Right lobe of liver (tissue), 6 donors: ENCODE measurements around the gene STK4. TPM values are rescaled to one million over a fixed set of nuclear protein-coding genes. Genes with fewer than 3 reads are reported as not detected.

Experiments
- ATAC-seq, 4 donors: fragments of 200-7000 bp; cut with Tn5 transposase; one replicate each; pipeline ENCODE4 v1.9.1; 2020; ENCODE audit warnings: mild to moderate bottlenecking in 4 of 4, moderate library complexity in 4 of 4
- DNase-seq, 3 donors: peaks; one replicate each; pipeline ENCODE4 v3.0.0-alpha.2; 2020
- H3K27ac ChIP-seq, 3 donors: fragments of 200-600 bp; one replicate each; pipeline ENCODE4 v1.8.0; 2022
- H3K27me3 ChIP-seq, 2 donors: fragments of 200-600 bp; one replicate each; pipeline ENCODE4 v1.8.0; 2022
- H3K36me3 ChIP-seq, 4 donors: fragments of 200-600 bp; sonication (generic) in 1 of 4; one replicate each; pipeline versions ENCODE4 v1.5.1 to v1.8.0; 2017 to 2022; ENCODE audit warnings: control low read depth in 1 of 4
- H3K4me1 ChIP-seq, 4 donors: fragments of 200-600 bp; sonication (generic) in 1 of 4; one replicate each; pipeline versions ENCODE4 v1.5.1 to v1.8.0; 2017 to 2022; ENCODE audit warnings: control low read depth in 1 of 4
- H3K4me3 ChIP-seq, 3 donors: fragments of 200-600 bp; one replicate each; pipeline ENCODE4 v1.8.0; 2022
- H3K9me3 ChIP-seq, 4 donors: fragments of 200-600 bp; sonication (generic) in 1 of 4; one replicate each; pipeline versions ENCODE4 v1.5.1 to v1.8.0; 2017 to 2022; ENCODE audit warnings: control low read depth in 1 of 4
- POLR2A ChIP-seq: fragments of 450-650 bp; IDR thresholded peaks from one replicate; pipeline ENCODE4 v1.6.1; 2017; ENCODE audit warnings: antibody characterized with exemption, mild to moderate bottlenecking
- WGBS: methylation state at CpG from one replicate; pipeline ENCODE4 v1.1.6; 2018; ENCODE audit warnings: low coverage, low lambda C conversion rate; ENCODE audit not compliant: insufficient coverage; ENCODE audit errors: missing lambda C conversion rate; 5-methylcytosine and 5-hydroxymethylcytosine counted together
- intact Hi-C, 2 donors: fragments of 100-400 bp; cut with DNase I; formaldehyde crosslinking; loops; one replicate each; pipeline versions ENCODE4 v1.11.2 to v1.14.1; 2022
- total RNA-seq, 6 experiments: library from RNA; depleted of rRNA in 2 of 6; stranded (reverse); fragments of >200 nt in 2 of 6; fragmentation: NEBNext Ultra II Directional in 3 of 6; extraction: Animal tissue kit (Norgen Biotek cat#: 25700) in 3 of 6; gene quantifications; one replicate each; pipeline versions ENCODE4 v1.1.0 to v1.2.4, GENCODE V29; 2016 to 2023
- TF ChIP-seq, protein P1 (sequence below), 4 donors: fragments of 200-600 bp in 3 of 4; fragments of 450-650 bp in 1 of 4; IDR thresholded peaks; one replicate each; pipeline versions ENCODE4 v1.5.1 to v1.8.0; 2016 to 2022; ENCODE audit warnings: antibody characterized with exemption in 4 of 4, mild to moderate bottlenecking in 2 of 4
- donor health status: DM: no; HTN: yes; CAD: no.
- donor health status: DM: no; HTN: no; CAD: no.
- donor health status: DM: no; HTN: no; CAD: no.
- donor health status: DM: no; HTN: yes; CAD: no.
- donor health status: DM: no; HTN: yes; CAD: no.

STK4 gene
- total RNA-seq, 6 experiments from 2014 or later, result 9.7 to 17.5 (median 13.4) TPM

DNA sequence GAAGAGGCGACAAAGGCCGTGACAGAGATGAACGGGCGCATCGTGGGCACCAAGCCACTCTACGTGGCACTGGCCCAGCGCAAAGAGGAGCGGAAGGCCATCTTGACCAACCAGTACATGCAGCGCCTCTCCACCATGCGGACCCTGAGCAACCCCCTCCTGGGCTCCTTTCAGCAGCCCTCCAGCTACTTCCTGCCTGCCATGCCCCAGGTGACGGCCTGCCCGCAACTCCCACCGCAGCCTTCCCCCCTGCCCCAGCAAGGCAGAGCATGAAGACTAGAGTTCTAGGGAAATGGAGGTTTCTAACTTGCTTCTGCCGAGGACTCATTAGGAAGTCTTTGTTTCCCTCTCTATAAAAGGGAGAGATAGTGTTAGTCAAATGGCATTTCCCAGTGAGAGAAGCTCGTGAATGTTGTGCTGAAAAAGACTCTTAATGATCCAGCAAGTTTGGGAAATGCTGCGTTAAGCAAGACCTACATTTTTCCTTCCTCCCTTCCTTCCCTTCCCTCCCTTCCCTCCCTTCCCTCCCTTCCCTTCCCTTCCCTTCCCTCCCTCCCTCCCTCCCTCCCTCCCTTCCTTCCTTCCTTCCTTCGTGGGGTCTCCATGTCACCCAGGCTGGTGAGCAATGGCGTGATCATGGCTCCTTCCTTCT lies 35.7 kb upstream of the STK4 start:
- intact Hi-C loops, result no loop called here
- Histone ChIP-seq H3K4me3 (no peak overlapping the region), H3K9me3 (no peaks in the 10 kb centered on the region), H3K36me3 (peaks cover 0 to 3% (median under 1%) of the 10 kb centered on the region in 4 donors), H3K4me1 (no peaks in the 10 kb centered on the region), H3K27ac (no peak overlapping the region), H3K27me3 (no peaks in the 10 kb centered on the region)
- ATAC-seq, result no peak
- no peak for DNase-seq
- WGBS, result 86% methylated on average over 5 of the region's 18 CpGs
- TF ChIP-seq POLR2A, result no peak
- TF ChIP-seq, protein P1, sequence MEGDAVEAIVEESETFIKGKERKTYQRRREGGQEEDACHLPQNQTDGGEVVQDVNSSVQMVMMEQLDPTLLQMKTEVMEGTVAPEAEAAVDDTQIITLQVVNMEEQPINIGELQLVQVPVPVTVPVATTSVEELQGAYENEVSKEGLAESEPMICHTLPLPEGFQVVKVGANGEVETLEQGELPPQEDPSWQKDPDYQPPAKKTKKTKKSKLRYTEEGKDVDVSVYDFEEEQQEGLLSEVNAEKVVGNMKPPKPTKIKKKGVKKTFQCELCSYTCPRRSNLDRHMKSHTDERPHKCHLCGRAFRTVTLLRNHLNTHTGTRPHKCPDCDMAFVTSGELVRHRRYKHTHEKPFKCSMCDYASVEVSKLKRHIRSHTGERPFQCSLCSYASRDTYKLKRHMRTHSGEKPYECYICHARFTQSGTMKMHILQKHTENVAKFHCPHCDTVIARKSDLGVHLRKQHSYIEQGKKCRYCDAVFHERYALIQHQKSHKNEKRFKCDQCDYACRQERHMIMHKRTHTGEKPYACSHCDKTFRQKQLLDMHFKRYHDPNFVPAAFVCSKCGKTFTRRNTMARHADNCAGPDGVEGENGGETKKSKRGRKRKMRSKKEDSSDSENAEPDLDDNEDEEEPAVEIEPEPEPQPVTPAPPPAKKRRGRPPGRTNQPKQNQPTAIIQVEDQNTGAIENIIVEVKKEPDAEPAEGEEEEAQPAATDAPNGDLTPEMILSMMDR (IDR thresholded peaks at IDR 0.05), result no peak

DNA sequence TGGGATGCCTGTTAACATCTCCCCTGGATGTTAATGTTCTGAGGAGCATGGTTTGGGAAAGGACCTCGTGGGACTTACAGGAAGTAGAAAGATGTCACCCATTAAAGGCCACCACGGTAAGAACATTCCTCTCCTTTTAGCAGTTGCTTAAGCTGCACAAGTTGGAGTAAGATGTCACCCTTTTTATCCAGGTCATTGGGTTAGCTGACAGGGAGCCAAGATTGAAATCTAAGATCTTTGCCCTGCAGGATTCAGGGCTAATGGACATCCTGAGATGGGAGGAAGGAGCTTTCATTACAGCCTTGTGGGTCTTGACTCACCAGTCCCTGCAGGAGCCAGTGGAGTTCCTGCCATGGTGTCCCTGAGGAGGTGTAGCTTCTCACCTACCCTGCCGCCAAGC lies 34.4 kb upstream of the STK4 start:
- intact Hi-C loops, result no loop called here
- 93% methylated on average over 2 of the region's 3 CpGs for WGBS
- Histone ChIP-seq H3K4me3 (no peak overlapping the region), H3K36me3 (peaks cover 0 to 10% (median under 1%) of the 10 kb centered on the region in 4 donors), H3K27ac (no peak overlapping the region), H3K27me3 (no peaks in the 10 kb centered on the region), H3K9me3 (no peaks in the 10 kb centered on the region), H3K4me1 (no peaks in the 10 kb centered on the region)
- ATAC-seq (no peak), DNase-seq (no peak)
- TF ChIP-seq POLR2A, result no peak
- TF ChIP-seq, protein P1 (IDR thresholded peaks at IDR 0.05), result no peak

DNA sequence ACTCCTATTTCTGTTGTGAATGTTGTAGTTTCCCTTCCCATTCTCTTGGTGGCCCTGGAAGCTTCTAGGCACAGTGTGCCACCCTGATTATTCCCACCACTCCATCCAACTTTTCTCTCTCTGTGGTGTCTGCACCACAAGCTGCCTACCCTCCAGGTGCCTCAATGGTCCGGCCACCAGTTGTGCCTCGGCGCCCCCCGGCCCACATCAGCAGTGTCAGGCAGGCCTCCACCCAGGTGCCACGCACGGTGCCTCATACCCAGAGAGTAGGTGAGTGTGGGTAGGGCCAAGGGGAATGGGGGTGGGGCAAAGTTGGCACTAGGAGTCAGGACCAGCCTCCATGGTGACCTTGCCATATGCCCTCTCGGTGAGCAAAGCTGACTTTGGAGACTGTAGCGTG lies 33.4 kb upstream of the STK4 start:
- no peak overlapping the region for H3K27ac ChIP-seq
- ATAC-seq, result no peak
- no peak for DNase-seq
- H3K4me3 ChIP-seq, result no peak overlapping the region
- H3K4me1 ChIP-seq, result no peaks in the 10 kb centered on the region
- intact Hi-C loops, result no loop called here
- TF ChIP-seq, protein P1 (IDR thresholded peaks at IDR 0.05), result no peak
- TF ChIP-seq POLR2A, result no peak
- 95% methylated on average over 7 of the region's 8 CpGs for WGBS
- peaks cover 0 to 12% (median under 1%) of the 10 kb centered on the region in 4 donors for H3K36me3 ChIP-seq
- H3K27me3 ChIP-seq, result no peaks in the 10 kb centered on the region
- no peaks in the 10 kb centered on the region for H3K9me3 ChIP-seq

DNA sequence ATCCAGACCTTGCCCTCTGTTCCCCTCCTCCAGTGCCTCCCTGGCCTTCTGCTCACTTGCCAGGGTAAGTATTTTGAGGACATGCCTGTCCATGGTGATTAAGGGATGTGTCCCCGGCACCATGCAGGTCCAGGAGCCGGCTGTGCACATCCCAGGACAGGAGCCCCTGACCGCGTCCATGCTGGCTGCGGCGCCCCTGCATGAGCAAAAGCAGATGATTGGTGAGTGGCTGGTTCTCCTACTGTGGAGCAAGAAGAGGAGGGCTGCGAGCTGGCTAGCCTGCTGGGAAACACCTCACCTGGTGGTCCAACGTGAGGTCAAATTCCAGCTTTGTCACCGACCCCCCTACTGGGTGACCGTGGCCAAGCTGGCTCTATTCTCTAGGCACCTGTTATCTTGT lies 29.8 kb upstream of the STK4 start:
- Histone ChIP-seq H3K9me3 (no peaks in the 10 kb centered on the region), H3K4me1 (no peaks in the 10 kb centered on the region), H3K27me3 (no peaks in the 10 kb centered on the region), H3K27ac (no peak overlapping the region), H3K36me3 (peaks cover 0 to 13% (median 2%) of the 10 kb centered on the region in 4 donors), H3K4me3 (no peak overlapping the region)
- intact Hi-C loops, result no loop called here
- TF ChIP-seq POLR2A, result no peak
- no peak for ATAC-seq
- 100% methylated on average over 1 of the region's 10 CpGs for WGBS
- no peak for DNase-seq

DNA sequence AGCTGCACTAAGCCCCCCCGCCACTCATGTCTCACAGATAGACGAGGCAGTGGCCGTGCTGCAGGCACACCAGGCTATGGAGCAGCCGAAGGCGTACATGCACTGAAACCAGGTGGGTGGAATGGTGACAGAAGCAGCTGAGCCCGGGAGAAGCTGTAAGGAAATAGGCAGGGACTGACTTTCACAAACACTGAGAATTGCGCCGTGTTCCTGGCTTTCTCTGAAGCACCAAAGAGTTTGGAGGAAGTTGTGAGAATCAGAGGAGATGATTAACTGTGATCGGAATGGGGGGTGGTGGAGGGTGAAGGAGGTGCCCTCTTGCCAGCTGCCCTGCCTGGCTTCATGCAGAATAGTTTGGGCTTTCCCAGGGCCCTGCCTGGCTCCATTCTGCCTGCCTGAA lies 27.7 kb upstream of the STK4 start:
- ATAC-seq (no peak), DNase-seq (no peak)
- Histone ChIP-seq H3K27ac (no peak overlapping the region), H3K27me3 (no peaks in the 10 kb centered on the region), H3K4me3 (no peak overlapping the region), H3K4me1 (no peaks in the 10 kb centered on the region), H3K36me3 (peaks cover 0 to 35% (median 5%) of the 10 kb centered on the region in 4 donors), H3K9me3 (no peaks in the 10 kb centered on the region)
- intact Hi-C loops, result no loop called here
- WGBS, result 85% methylated on average over 4 of the region's 9 CpGs
- no peak for TF ChIP-seq POLR2A
- TF ChIP-seq, protein P1 (IDR thresholded peaks at IDR 0.05), result no peak
